Bronchial epithelial cell (primary cell): ENCODE results near the gene GSAP. TPM values are rescaled to one million over a fixed set of nuclear protein-coding genes. Genes with fewer than 3 reads are reported as not detected.

ENCODE experiments used
- DNase-seq: peaks from one replicate; pipeline ENCODE4 v3.0.0-alpha.2; 2010; ENCODE audit warnings: low read depth
- FAIRE-seq: peaks from 2 replicates; lab custom pipeline; 2011; peaks lifted over from hg19 to GRCh38; lab: Jason Lieb, UNC
- H3K27me3 ChIP-seq: 2 replicates; pipeline ENCODE4 v1.5.1; 2011; ENCODE audit warnings: low read length; ENCODE audit not compliant: control insufficient read depth, insufficient read depth
- H3K36me3 ChIP-seq: 2 replicates; pipeline ENCODE4 v1.5.1; 2011; ENCODE audit warnings: low read length; ENCODE audit not compliant: control insufficient read depth, insufficient read depth
- H3K4me3 ChIP-seq: 2 replicates; pipeline ENCODE4 v1.5.1; 2011; ENCODE audit warnings: mild to moderate bottlenecking, low read depth, low read length, control low read depth
- total RNA-seq: library from RNA; depleted of rRNA; stranded (reverse); fragments of >200 nt; gene quantifications from 2 replicates; pipeline ENCODE4 v1.2.1, GENCODE V29; 2014
- TF ChIP-seq, protein P1 (sequence below): IDR thresholded peaks from 2 replicates; pipeline ENCODE4 v1.5.1; 2011; ENCODE audit warnings: mild to moderate bottlenecking, moderate library complexity, low read length, control low read depth, inconsistent platforms; ENCODE audit not compliant: insufficient read depth, severe bottlenecking

The GSAP gene
- total RNA-seq, 1 donor from 2014 or later, result 10.3 TPM

DNA sequence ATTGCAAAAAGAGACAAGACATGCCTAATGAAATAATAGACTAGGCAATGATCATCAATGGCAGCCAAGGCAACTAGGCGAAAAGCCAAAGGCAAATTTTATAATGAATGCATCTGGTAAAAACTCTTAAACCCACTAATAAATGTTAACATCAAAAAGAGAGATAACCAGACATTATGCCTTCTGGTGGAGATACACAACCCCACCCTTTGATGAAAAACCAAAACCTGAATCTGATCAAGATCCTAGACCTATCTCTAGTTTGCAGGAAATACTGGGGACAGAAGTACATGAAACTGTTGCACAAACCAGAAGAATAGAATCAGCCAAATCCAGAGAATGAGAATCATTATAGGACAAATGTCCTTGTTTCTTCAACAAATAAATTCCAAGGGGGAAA is 22.0 kb upstream of the GSAP start:
- Histone ChIP-seq H3K36me3 (no peaks in the 10 kb centered on the region), H3K4me3 (no peak overlapping the region), H3K27me3 (no peaks in the 10 kb centered on the region)
- DNase-seq (no peak), FAIRE-seq (no peak)
- TF ChIP-seq, protein P1, sequence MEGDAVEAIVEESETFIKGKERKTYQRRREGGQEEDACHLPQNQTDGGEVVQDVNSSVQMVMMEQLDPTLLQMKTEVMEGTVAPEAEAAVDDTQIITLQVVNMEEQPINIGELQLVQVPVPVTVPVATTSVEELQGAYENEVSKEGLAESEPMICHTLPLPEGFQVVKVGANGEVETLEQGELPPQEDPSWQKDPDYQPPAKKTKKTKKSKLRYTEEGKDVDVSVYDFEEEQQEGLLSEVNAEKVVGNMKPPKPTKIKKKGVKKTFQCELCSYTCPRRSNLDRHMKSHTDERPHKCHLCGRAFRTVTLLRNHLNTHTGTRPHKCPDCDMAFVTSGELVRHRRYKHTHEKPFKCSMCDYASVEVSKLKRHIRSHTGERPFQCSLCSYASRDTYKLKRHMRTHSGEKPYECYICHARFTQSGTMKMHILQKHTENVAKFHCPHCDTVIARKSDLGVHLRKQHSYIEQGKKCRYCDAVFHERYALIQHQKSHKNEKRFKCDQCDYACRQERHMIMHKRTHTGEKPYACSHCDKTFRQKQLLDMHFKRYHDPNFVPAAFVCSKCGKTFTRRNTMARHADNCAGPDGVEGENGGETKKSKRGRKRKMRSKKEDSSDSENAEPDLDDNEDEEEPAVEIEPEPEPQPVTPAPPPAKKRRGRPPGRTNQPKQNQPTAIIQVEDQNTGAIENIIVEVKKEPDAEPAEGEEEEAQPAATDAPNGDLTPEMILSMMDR, result no peak

DNA sequence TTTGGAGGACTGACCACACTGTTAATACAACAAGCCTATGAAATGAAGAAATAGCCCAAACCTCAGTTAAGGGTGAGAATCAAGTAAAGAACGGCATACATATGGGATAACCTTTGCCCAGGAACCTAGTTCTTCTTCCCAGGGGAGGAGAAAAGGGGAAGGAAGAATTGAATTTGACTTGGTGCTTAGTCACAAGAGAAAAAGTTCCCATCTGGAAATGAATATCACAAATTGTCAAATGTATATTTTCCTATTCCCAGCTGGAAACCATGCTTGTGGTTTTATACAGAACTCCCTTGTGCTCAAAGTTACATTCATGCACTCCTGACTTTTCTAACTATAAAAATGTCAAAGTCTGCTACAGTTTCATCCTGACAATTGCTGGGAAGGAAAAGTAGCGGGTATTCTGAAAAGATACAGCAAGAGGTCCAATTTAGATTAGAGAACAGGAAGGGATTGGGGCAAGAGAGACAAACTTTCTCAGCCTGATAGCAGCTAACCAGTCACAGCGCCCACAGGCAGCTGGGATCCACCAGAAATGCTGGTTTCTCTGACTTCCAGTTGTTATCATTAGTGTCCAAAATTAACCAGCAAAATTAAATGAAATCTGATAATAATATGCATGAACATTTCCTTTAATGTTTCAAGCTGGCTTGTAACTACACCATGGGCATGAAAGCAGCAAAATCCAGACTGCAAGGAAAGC is 18.6 kb upstream of the GSAP start:
- TF ChIP-seq, protein P1, result no peak
- FAIRE-seq, result no peak
- Histone ChIP-seq H3K4me3 (no peak overlapping the region), H3K36me3 (no peaks in the 10 kb centered on the region), H3K27me3 (no peaks in the 10 kb centered on the region)
- no peak for DNase-seq

DNA sequence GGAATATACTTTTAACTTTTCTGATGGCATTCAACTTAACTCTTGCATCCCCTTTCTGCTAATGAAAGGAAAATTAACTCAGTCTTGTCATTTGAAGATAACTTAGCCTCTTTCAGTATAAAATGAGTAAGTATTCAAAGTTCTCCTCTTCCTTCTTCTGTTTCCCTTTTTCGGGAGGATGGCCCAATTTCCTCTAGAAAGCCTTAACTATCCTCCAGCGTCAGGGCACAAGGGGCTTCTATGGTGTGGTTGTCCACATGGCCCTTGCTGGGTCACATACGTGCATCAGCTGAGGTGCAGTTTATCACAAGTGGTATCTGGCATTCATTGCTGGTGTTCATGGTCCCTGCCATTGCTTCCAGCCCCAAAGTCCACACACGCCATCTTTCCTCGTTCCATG is 17.8 kb upstream of the GSAP start:
- peak; percentile 32 for FAIRE-seq

DNA sequence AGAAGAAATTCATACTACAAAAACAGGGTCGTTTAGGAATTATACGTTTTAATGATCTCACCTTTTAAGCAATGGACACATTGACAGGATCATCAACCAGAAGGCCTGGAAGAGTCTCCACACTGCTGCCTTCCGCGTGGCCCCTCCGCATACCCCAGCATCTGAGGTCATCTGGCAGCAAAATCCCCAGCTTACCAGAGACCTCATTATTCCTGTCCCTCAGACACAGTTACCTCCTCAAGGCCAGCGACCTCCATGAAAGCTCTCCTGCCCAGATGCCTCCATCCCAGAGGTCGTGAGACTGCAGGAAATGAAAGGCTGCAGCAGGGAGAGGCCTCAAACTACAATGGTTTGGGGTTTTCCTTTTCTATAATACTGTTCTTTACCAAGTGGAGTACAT is 14.8 kb upstream of the GSAP start:
- Histone ChIP-seq H3K27me3 (no peaks in the 10 kb centered on the region), H3K36me3 (no peaks in the 10 kb centered on the region), H3K4me3 (no peak overlapping the region)
- DNase-seq (no peak), FAIRE-seq (no peak)
- TF ChIP-seq, protein P1, result no peak

More for the DNA sequence above, 17.8 kb upstream of the GSAP start:
- Histone ChIP-seq H3K27me3 (no peaks in the 10 kb centered on the region), H3K4me3 (no peak overlapping the region), H3K36me3 (no peaks in the 10 kb centered on the region)
- TF ChIP-seq, protein P1, result no peak
- no peak for DNase-seq

DNA sequence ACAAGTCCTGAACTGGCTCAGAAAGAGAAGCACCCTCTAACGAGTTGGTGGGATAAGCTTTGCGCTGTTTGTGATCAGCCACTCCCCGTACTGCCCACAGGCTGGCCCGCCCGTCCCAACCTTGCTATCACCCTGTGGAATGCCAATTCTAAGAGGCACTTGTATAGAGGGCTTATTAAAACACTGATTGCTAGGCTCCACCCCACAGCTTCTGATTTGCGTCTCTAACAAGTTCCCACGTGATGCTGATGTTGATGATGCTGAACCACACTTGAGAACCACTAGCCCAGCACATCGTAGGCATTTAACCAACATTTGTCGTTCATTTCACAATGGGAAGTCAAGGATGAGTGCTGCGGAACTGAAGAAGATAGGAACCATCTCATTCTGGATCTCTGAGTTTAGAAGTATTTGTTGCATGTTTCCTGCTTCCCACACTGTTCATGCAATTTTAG is 12.7 kb upstream of the GSAP start:
- H3K4me3 ChIP-seq, result no peak overlapping the region
- H3K27me3 ChIP-seq, result no peaks in the 10 kb centered on the region
- H3K36me3 ChIP-seq, result no peaks in the 10 kb centered on the region
- DNase-seq (no peak), FAIRE-seq (no peak)
- TF ChIP-seq, protein P1, result no peak

DNA sequence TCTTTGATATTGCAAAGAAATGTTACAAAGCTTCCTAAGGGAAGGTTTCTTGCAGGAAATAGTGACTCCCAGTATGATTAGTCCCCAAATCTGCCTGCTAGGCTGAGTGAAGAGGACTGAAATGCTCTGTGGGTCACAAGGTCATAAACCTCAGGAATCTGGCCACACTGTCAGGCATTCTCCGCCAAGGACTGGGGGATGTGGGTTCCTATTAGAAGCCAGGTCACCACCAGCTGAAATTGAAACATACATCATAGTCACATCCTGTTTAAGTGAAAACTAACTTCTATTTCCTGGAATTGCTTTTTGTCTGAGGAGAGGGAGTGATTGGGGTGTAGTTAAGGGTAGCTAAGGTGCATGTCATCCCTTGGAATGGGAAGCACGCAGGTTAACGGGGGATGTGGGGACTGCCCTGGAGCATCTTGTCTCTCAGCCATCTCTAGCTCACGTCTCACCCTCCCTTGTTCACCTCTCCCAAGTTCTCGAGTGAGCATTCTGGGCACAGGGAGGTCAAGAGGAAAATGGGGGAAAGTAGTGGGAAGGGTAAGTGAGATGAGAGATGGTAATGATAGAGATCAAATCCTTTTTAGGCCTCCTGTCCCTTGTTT is 12.0 kb upstream of the GSAP start:
- FAIRE-seq, result no peak
- DNase-seq, result peak; percentile 63
- Histone ChIP-seq H3K36me3 (no peaks in the 10 kb centered on the region), H3K4me3 (no peak overlapping the region), H3K27me3 (no peaks in the 10 kb centered on the region)
- TF ChIP-seq, protein P1, result no peak
